Measurements from ENCODE around the gene SLC35G6.

- TF ChIP-seq CTCF (conservative IDR thresholded peaks at IDR 0.05; ENCODE audit: low read length) (no peak), EZH2phosphoT487 (IDR thresholded peaks at IDR 0.05; ENCODE audit: borderline replicate concordance, low read depth, low read length) (no peak)
These were observed 21.2 kb upstream of the SLC35G6 start for GRCh38 chr17:7459961-7460545.
